Breast epithelium (tissue), 4 donors: ENCODE measurements around the gene POLH. TPM values are rescaled to one million over a fixed set of nuclear protein-coding genes. Genes with fewer than 3 reads are reported as not detected.
"Not testable (repeated sequence)": the region's sequence is repeated elsewhere in the genome, so short reads cannot be mapped to it uniquely, and the experiment has no call there.

Experiments
- DNase-seq, 2 donors: peaks; one replicate each; pipeline ENCODE4 v3.0.0-alpha.2; 2019; ENCODE audit warnings: low spot score in 2 of 2
- H3K27ac ChIP-seq, 2 donors: fragments of 200-600 bp; sonication (generic) in 1 of 2; one replicate each; pipeline ENCODE4 v1.5.1; 2016 to 2019; ENCODE audit warnings: mild to moderate bottlenecking in 1 of 2
- H3K27me3 ChIP-seq, 2 donors: fragments of 200-600 bp; sonication (generic) in 1 of 2; one replicate each; pipeline versions ENCODE4 v1.5.1 to v1.6.0; 2017 to 2019; ENCODE audit warnings: control low read depth in 1 of 2, mild to moderate bottlenecking in 1 of 2
- H3K36me3 ChIP-seq: fragments of 200-600 bp; one replicate; pipeline ENCODE4 v1.5.1; 2019
- H3K4me1 ChIP-seq, 2 donors: fragments of 200-600 bp; sonication (generic); one replicate each; pipeline ENCODE4 v1.5.1; 2016 to 2019; ENCODE audit warnings: control low read depth in 1 of 2
- H3K4me3 ChIP-seq, 3 donors: fragments of 200-600 bp; sonication (generic); 1 replicate in 2 of 3; 2 replicates in 1 of 3; pipeline ENCODE4 v1.5.1; 2016 to 2019; ENCODE audit warnings: mild to moderate bottlenecking in 3 of 3, moderate library complexity in 2 of 3
- H3K9me3 ChIP-seq, 2 donors: fragments of 200-600 bp; sonication (generic) in 1 of 2; one replicate each; pipeline ENCODE4 v1.5.1; 2016 to 2019; ENCODE audit warnings: control low read depth in 1 of 2
- POLR2A ChIP-seq: fragments of 450-650 bp; IDR thresholded peaks from one replicate; pipeline ENCODE4 v1.6.1; 2016; ENCODE audit warnings: antibody characterized with exemption, mild to moderate bottlenecking, moderate library complexity
- POLR2AphosphoS5 ChIP-seq, 3 donors: sonication (generic); formaldehyde crosslinking; IDR thresholded peaks; one replicate each; pipeline ENCODE4 v1.6.1; 2017; ENCODE audit warnings: antibody characterized with exemption in 3 of 3
- intact Hi-C: fragments of 100-400 bp; cut with DNase I; formaldehyde crosslinking; loops from one replicate; pipeline ENCODE4 v1.15.1; 2023; ENCODE audit warnings: low total_unique reads
- total RNA-seq, 3 donors: library from RNA; depleted of rRNA; stranded (reverse); fragments of >200 nt; gene quantifications; one replicate each; pipeline ENCODE4 v1.1.0, GENCODE V29; 2016
- TF ChIP-seq, protein P1 (sequence below), 3 donors: fragments of 450-650 bp; IDR thresholded peaks; one replicate each; pipeline ENCODE4 v1.5.1; 2016 to 2017; ENCODE audit warnings: antibody characterized with exemption in 3 of 3, mild to moderate bottlenecking in 3 of 3, moderate library complexity in 3 of 3

The POLH gene
- total RNA-seq, 3 donors from 2014 or later = 8.6 to 13.0 (median 9.8) TPM

DNA sequence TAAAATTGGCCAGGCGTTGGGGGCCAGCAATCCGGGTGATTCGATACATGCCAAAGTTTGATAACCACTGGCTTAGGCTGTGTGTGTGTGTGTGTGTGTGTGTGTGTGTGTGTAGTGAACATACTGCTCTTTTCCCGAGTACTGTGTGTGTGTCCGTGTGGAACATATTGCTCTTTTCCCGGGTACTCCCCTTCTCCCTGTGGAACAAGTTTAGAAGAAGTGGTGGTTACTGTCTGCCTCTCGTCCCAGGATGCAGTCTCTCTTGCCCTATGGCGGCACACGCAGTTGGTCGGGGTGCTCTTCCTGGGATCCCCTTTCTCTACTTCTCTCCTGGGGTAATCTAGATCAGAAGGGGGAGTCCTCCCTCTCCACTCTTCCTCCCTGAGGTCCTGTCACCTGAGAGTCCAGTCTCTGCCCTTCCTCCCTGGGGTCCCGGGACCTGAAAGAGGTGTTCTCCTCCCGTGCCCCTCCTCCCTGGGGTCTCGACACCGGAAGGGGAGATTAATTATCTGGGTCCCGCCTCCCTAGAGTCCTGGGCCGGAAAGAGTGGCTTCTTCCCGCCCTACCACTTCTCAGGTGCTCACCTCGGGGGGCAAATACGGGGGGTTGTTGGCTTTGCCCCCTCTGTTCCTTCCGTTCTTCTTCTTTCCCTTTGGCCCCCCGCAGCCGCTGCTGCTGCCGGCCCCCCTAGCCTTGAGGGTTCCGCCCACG is 52.6 kb downstream of the POLH start:
- DNase-seq = peak in 1 of 2 donors; percentile 45
- intact Hi-C loops = loop anchor here (2.0 kb wide), 1 partner anchor 58 kb away; no protein-coding TSS in a partner anchor
- TF ChIP-seq POLR2AphosphoS5 (IDR thresholded peaks at IDR 0.05) = peak in 2 of 3 donors; percentile 38 to 44
- TF ChIP-seq POLR2A = no peak
- Histone ChIP-seq H3K27me3 (no peaks in the 10 kb centered on the region), H3K36me3 (no peaks in the 10 kb centered on the region), H3K4me3 (peak overlapping the region; percentile 90 to 99 (median 95)), H3K27ac (peak overlapping the region; percentile 98), H3K9me3 (no peaks in the 10 kb centered on the region), H3K4me1 (peaks cover 4% of the 10 kb centered on the region in 2 donors)

- DNase-seq = peak; percentile 99 to 100
- intact Hi-C loops = loop anchor here (2.0 kb wide), 1 partner anchor 58 kb away; no protein-coding TSS in a partner anchor
These were observed 53.1 kb downstream of the POLH start, which contains the start of gene GTPBP2 for GRCh38 chr6:43629104-43629504. GTPBP2 (minus strand) TSS chr6:43629264; CDS start chr6:43629162, 102 bp downstream.

GRCh38 chr6:43629505-43630300 is 53.7 kb downstream of the POLH start:
- H3K36me3 ChIP-seq = no peaks in the 10 kb centered on the region
- peaks cover 4% of the 10 kb centered on the region in 2 donors for H3K4me1 ChIP-seq
- H3K4me3 ChIP-seq = peak overlapping the region; percentile 90 to 99 (median 95)
- no peak for TF ChIP-seq POLR2A
- peak in 2 of 3 donors; percentile 32 to 60 for TF ChIP-seq POLR2AphosphoS5 (IDR thresholded peaks at IDR 0.05)
- peak overlapping the region; percentile 98 for H3K27ac ChIP-seq
- intact Hi-C loops = loop anchor here (2.0 kb wide), 1 partner anchor 59 kb away; no protein-coding TSS in a partner anchor
- no peaks in the 10 kb centered on the region for H3K27me3 ChIP-seq
- no peaks in the 10 kb centered on the region for H3K9me3 ChIP-seq
- peak; percentile 95 to 97 for DNase-seq

More at GRCh38 chr6:43629104-43629504, 53.1 kb downstream of the POLH start, which contains the start of gene GTPBP2:
- H3K27ac ChIP-seq = peak within 1 kb of the TSS; percentile 98
- H3K4me1 ChIP-seq = peaks cover 4% of the 10 kb centered on the region in 2 donors
- no peaks in the 10 kb centered on the region for H3K27me3 ChIP-seq
- peak; percentile 7 to 69 (median 67) for TF ChIP-seq POLR2AphosphoS5 (IDR thresholded peaks at IDR 0.05)
- TF ChIP-seq, protein P1, sequence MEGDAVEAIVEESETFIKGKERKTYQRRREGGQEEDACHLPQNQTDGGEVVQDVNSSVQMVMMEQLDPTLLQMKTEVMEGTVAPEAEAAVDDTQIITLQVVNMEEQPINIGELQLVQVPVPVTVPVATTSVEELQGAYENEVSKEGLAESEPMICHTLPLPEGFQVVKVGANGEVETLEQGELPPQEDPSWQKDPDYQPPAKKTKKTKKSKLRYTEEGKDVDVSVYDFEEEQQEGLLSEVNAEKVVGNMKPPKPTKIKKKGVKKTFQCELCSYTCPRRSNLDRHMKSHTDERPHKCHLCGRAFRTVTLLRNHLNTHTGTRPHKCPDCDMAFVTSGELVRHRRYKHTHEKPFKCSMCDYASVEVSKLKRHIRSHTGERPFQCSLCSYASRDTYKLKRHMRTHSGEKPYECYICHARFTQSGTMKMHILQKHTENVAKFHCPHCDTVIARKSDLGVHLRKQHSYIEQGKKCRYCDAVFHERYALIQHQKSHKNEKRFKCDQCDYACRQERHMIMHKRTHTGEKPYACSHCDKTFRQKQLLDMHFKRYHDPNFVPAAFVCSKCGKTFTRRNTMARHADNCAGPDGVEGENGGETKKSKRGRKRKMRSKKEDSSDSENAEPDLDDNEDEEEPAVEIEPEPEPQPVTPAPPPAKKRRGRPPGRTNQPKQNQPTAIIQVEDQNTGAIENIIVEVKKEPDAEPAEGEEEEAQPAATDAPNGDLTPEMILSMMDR (IDR thresholded peaks at IDR 0.05) = no peak
- no peak for TF ChIP-seq POLR2A
- H3K4me3 ChIP-seq = peak within 1 kb of the TSS; percentile 90 to 99 (median 95)
- H3K9me3 ChIP-seq = no peaks in the 10 kb centered on the region
- H3K36me3 ChIP-seq = no peaks in the 10 kb centered on the region

DNA sequence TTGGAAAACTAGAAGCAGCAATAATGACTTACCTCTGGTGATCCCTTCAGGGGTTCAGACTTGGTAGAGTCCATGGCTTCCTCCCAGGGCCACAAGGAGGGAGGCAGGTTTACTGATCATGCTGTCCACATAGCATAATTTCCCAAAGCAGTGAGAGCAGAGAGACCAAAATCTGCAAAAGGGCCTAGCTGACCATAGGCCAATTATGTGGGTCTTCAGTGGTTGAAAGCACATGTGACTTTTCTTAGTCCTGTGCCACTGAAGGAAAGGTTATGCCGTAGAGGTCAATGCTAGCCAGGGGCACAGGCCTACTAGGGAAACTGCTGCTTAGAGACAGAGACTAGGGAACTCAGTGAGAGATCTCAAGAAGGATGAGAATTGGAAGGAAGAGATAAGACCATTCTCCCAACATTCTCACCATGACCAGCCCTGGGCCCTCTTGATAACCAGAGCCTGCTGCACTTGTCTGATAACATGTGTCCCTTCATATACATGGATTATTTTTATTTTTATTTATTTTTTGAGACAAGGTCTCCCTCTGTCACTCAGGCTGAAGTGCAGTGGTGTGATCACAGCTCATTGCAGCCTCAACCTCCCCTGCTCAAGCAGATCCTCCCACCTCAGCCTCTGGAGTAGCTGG is 55.1 kb downstream of the POLH start:
- H3K27me3 ChIP-seq = no peaks in the 10 kb centered on the region
- H3K36me3 ChIP-seq = no peaks in the 10 kb centered on the region
- H3K4me1 ChIP-seq = peaks cover 4% of the 10 kb centered on the region in 2 donors
- H3K9me3 ChIP-seq = no peaks in the 10 kb centered on the region
- H3K4me3 ChIP-seq = no peak overlapping the region
- intact Hi-C loops = no loop called here
- DNase-seq = no peak
- H3K27ac ChIP-seq = peak overlapping the region in 1 of 2 donors; percentile 36
- TF ChIP-seq, protein P1 (IDR thresholded peaks at IDR 0.05) = no peak
- TF ChIP-seq POLR2A = no peak
- no peak for TF ChIP-seq POLR2AphosphoS5 (IDR thresholded peaks at IDR 0.05)

DNA sequence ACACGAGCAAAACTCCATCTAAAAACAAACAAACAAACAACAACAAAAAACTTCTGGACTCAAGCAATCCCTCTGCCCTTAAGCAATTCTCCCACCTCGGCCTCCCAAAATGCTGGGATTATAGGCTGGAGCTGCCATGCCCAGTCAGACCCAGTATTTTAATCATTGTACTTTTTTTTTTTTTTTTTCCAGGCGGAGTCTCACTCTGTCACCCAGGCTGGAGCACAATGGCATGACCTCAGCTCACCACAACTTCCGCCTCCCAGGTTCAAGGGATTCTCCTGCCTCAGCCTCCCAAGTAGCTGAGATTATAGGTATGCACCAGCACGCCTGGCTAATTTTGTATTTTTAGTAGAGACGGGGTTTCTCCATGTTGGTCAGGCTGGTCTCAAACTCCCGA is 57.0 kb downstream of the POLH start:
- DNase-seq, intact Hi-C loops, H3K27ac ChIP-seq, H3K9me3 ChIP-seq, H3K4me1 ChIP-seq, H3K27me3 ChIP-seq, H3K36me3 ChIP-seq, H3K4me3 ChIP-seq: not testable (repeated sequence)

DNA sequence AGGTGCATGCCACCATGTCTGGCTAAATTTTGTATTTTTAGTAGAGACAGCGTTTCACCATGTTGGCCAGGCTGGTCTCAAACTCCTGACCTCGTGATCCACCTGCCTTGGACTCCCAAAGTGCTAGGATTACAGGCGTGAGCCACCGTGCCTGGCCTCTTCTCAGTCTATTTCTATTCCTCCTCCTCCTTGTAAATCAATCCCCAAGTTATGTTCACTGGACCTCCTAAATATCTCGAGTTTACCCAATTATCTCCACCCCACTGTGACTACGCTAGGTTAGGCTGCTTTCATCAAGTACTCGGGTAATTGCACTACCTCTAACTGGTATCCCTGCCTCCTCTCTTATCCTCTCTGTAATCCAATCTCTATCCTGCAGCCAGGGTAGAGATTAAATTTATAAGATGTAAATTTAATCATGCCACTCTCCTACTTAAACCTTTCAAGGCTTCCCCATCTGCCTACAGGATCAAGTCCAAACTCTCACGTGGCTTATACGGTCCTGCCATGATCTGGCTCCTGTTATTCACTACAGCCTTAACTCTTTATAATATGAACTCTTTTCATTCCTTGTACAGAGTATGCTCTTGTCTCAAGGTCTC is 58.8 kb downstream of the POLH start:
- H3K9me3 ChIP-seq = no peaks in the 10 kb centered on the region
- no peaks in the 10 kb centered on the region for H3K36me3 ChIP-seq
- peak overlapping the region; percentile 88 to 91 for H3K27ac ChIP-seq
- H3K4me1 ChIP-seq = no peaks in the 10 kb centered on the region
- peak overlapping the region in 1 of 3 donors; percentile 84 for H3K4me3 ChIP-seq
- no peak for DNase-seq
- TF ChIP-seq POLR2AphosphoS5 (IDR thresholded peaks at IDR 0.05) (no peak), POLR2A (no peak)
- TF ChIP-seq, protein P1 (IDR thresholded peaks at IDR 0.05) = no peak
- no peaks in the 10 kb centered on the region for H3K27me3 ChIP-seq
- intact Hi-C loops = no loop called here
